Progenitor cell of endocrine pancreas (in vitro differentiated cells): ENCODE results near the gene RRP36. TPM values are rescaled to one million over a fixed set of nuclear protein-coding genes. Genes with fewer than 3 reads are reported as not detected.

Source experiments
- DNase-seq: peaks from one replicate; pipeline ENCODE4 v3.0.0; 2021; ENCODE audit warnings: low spot score; ENCODE audit not compliant: unreplicated experiment
- H3K27ac Mint-ChIP-seq: 2 replicates; pipeline ENCODE4 v1.8.0; 2021; ENCODE audit warnings: mild to moderate bottlenecking, moderate library complexity, mixed read lengths
- H3K27me3 Mint-ChIP-seq: 2 replicates; pipeline ENCODE4 v1.8.0; 2021; ENCODE audit warnings: mixed read lengths
- H3K36me3 Mint-ChIP-seq: 2 replicates; pipeline ENCODE4 v1.8.0; 2022; ENCODE audit warnings: mixed read lengths; ENCODE audit not compliant: insufficient read depth
- H3K4me1 Mint-ChIP-seq: 2 replicates; pipeline ENCODE4 v1.8.0; 2021; ENCODE audit warnings: low read depth, mixed read lengths
- H3K4me3 Mint-ChIP-seq: 2 replicates; pipeline ENCODE4 v1.8.0; 2021; ENCODE audit warnings: low read depth, mild to moderate bottlenecking, moderate library complexity, mixed read lengths
- H3K9me3 Mint-ChIP-seq: 2 replicates; pipeline ENCODE4 v1.8.0; 2021; ENCODE audit warnings: low read depth, mixed read lengths
- CTCF ChIP-seq: fragments of 200-600 bp; sonication (generic); IDR thresholded peaks from one replicate; pipeline ENCODE4 v1.5.0; 2021; ENCODE audit warnings: antibody characterized with exemption, mild to moderate bottlenecking; ENCODE audit not compliant: unreplicated experiment
- total RNA-seq: library from RNA; stranded (reverse); gene quantifications from 2 replicates; pipeline ENCODE4 v1.2.1, GENCODE V29; 2021

RRP36 gene
- total RNA-seq, 1 donor from 2014 or later, result 62.4 TPM

- DNase-seq, result no peak
- Mint-ChIP-seq H3K36me3 (peaks cover 12% of the 10 kb centered on the region), H3K4me1 (peaks cover 30% of the 10 kb centered on the region), H3K27ac (peak overlapping the region; percentile 59), H3K4me3 (peak overlapping the region; percentile 93), H3K27me3 (no peaks in the 10 kb centered on the region), H3K9me3 (no peaks in the 10 kb centered on the region)
- no peak for TF ChIP-seq CTCF
These were observed 9.1 kb upstream of the RRP36 start for GRCh38 chr6:43012364-43012763.

- H3K27me3 Mint-ChIP-seq, result no peaks in the 10 kb centered on the region
- no peak for TF ChIP-seq CTCF
- peak overlapping the region; percentile 92 for H3K27ac Mint-ChIP-seq
- H3K36me3 Mint-ChIP-seq, result peaks cover 11% of the 10 kb centered on the region
- DNase-seq, result no peak
- H3K9me3 Mint-ChIP-seq, result no peaks in the 10 kb centered on the region
- H3K4me3 Mint-ChIP-seq, result peak overlapping the region; percentile 93
- peaks cover 30% of the 10 kb centered on the region for H3K4me1 Mint-ChIP-seq
These were observed 8.2 kb upstream of the RRP36 start for GRCh38 chr6:43013097-43013842.

- TF ChIP-seq CTCF, result no peak
- peaks cover 13% of the 10 kb centered on the region for H3K36me3 Mint-ChIP-seq
- H3K4me1 Mint-ChIP-seq, result peaks cover 30% of the 10 kb centered on the region
- no peaks in the 10 kb centered on the region for H3K9me3 Mint-ChIP-seq
- no peaks in the 10 kb centered on the region for H3K27me3 Mint-ChIP-seq
- peak; percentile 98 for DNase-seq
- H3K27ac Mint-ChIP-seq, result peak within 1 kb of the TSS; percentile 92
- H3K4me3 Mint-ChIP-seq, result peak within 1 kb of the TSS; percentile 93
These were observed 7.5 kb upstream of the RRP36 start, which contains the start of the genes KLHDC3 and MEA1 for GRCh38 chr6:43013843-43014433. Gene KLHDC3 (plus strand): TSS chr6:43014249. CDS start chr6:43017193, 2,944 bp downstream. Gene MEA1 (minus strand): TSS chr6:43013946. CDS start chr6:43013813, 133 bp downstream.

GRCh38 chr6:43014434-43014909, 7.0 kb upstream of the RRP36 start:
- Mint-ChIP-seq H3K4me1 (peaks cover 30% of the 10 kb centered on the region), H3K27ac (peak overlapping the region; percentile 92), H3K9me3 (no peaks in the 10 kb centered on the region), H3K27me3 (no peaks in the 10 kb centered on the region), H3K36me3 (peaks cover 13% of the 10 kb centered on the region), H3K4me3 (peak overlapping the region; percentile 93)
- no peak for DNase-seq
- no peak for TF ChIP-seq CTCF

GRCh38 chr6:43016176-43016942, 5.1 kb upstream of the RRP36 start:
- Mint-ChIP-seq H3K27ac (peak overlapping the region; percentile 62), H3K4me1 (peaks cover 30% of the 10 kb centered on the region), H3K36me3 (peaks cover 10% of the 10 kb centered on the region), H3K9me3 (no peaks in the 10 kb centered on the region), H3K27me3 (no peaks in the 10 kb centered on the region), H3K4me3 (peak overlapping the region; percentile 57)
- TF ChIP-seq CTCF, result no peak
- no peak for DNase-seq
